Duodenal mucosa (tissue), 2 donors: ENCODE measurements around the gene ADH1A.
A peak's percentile ranks its signal among the peaks of the same experiment; 100 is the strongest.

Source experiments
- H3K27ac ChIP-seq: one replicate; pipeline ENCODE4 v1.7.0; 2013; ENCODE audit warnings: low read depth, low read length
- H3K27me3 ChIP-seq, 2 donors: one replicate each; pipeline ENCODE4 v1.7.0; 2013; ENCODE audit warnings: low read length in 2 of 2, control low read depth in 1 of 2; ENCODE audit not compliant: insufficient read depth in 2 of 2, control insufficient read depth in 1 of 2
- H3K36me3 ChIP-seq, 2 donors: one replicate each; pipeline ENCODE4 v1.7.0; 2013; ENCODE audit warnings: low read length in 2 of 2, control low read depth in 1 of 2; ENCODE audit not compliant: insufficient read depth in 2 of 2, control insufficient read depth in 1 of 2
- H3K4me1 ChIP-seq, 2 donors: one replicate each; pipeline ENCODE4 v1.7.0; 2013; ENCODE audit warnings: low read length in 2 of 2, control low read depth in 1 of 2; ENCODE audit not compliant: insufficient read depth in 2 of 2, control insufficient read depth in 1 of 2
- H3K4me3 ChIP-seq, 2 donors: one replicate each; pipeline ENCODE4 v1.7.0; 2013; ENCODE audit warnings: low read length in 2 of 2, low read depth in 1 of 2
- H3K9ac ChIP-seq, 2 donors: one replicate each; pipeline ENCODE4 v1.7.0; 2013; ENCODE audit warnings: low read length in 2 of 2, low read depth in 1 of 2
- H3K9me3 ChIP-seq, 2 donors: one replicate each; pipeline ENCODE4 v1.7.0; 2013; ENCODE audit warnings: low read length in 2 of 2, control low read depth in 1 of 2; ENCODE audit not compliant: control insufficient read depth in 1 of 2

The ADH1A gene

DNA sequence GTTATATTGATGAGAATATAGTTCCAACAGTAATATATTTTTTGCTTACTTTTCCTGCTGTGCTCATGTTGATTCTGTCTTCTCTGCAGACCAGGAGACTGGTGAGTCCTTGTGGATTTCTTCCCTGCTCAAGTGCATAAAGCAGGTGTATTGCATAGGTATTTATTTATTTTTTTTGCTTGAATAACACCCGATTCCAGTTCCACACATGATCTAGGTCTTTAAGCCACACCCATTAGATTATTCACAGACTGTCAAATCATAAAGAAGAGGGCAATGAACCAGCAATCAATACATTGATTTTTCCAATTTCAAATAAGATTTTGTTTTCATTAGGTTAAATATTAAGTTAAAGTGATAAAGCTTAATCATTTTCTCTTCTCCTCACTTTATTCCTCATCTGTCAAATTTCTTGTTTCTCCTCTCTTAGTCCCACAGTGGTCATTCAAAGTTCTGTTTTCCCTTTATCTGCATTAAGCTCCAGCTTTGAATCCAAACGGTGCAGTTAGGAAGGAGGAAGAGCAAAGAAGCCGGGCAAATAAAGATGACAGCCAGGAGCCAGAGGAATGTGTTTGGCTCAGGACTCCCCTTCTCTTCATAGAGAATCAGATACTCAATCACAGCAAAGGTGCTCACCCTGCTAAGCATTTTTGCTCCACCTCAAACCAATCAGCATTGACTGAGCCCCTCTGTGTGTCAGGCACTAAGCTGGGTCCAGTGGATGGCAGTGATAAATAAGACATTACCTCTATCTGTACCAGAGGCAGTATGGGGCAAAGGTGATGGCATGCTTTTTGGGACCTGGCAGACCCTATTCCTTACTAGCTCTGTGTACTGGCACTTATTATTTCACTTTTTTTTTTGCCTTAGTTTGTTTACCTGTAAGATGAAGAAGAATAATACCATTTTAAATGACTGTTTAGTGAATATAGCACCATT lies at the start of gene ADH1A:
ADH1A (minus strand) TSS at position 138 of the 939 bp plus-strand sequence; CDS start at position 67, 71 bp downstream.
- H3K4me1 ChIP-seq = peaks cover 4 to 9% of the 10 kb centered on the region in 2 donors
- H3K9me3 ChIP-seq = peaks cover 0 to 6% of the 10 kb centered on the region in 2 donors
- no peaks in the 10 kb centered on the region for H3K36me3 ChIP-seq
- no peak within 1 kb of the TSS for H3K4me3 ChIP-seq
- H3K9ac ChIP-seq = no peak within 1 kb of the TSS
- H3K27me3 ChIP-seq = no peaks in the 10 kb centered on the region
- H3K27ac ChIP-seq = no peak within 1 kb of the TSS

DNA sequence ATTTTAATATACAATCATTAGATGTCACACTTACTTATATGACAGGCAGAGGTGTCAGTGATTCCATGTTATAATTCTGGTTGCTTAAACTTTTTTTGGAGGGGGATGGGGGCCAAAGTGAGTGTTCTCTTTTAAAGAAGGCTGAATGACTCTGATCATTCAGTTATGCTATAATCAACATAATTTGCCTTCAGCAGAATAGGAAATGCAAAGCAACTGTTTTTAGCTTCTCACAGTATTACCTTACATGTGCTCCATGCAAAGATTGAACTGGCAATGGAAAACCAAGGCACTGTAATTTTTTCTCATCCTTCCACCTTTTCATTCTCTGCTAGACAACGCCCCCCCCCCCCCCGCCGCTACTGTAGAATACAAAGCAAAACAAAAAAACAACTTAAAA lies 48.4 kb upstream of the ADH1A start:
- Histone ChIP-seq H3K9me3 (no peaks in the 10 kb centered on the region), H3K36me3 (peaks cover 16 to 43% of the 10 kb centered on the region in 2 donors), H3K27ac (no peak overlapping the region), H3K4me1 (no peaks in the 10 kb centered on the region), H3K9ac (no peak overlapping the region), H3K4me3 (no peak overlapping the region), H3K27me3 (no peaks in the 10 kb centered on the region)

DNA sequence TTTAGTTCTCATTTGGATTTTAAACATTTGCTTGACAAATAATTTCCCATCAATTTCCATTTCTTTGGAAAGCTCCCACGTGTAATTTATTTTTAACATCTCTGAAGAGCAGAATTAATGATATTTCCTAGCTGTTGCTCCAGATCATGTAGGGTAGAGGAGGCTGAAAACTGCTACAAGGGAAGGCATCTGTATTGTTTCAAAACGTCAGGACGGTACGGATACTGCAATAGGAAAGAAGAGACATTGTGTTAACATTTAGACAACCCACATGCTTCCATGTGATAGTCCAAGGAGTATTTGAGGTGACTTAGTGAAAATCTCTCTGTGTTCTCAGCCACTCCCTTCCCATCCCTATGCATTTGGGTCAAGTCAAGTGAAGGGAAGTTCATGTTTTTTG lies 45.8 kb upstream of the ADH1A start:
- Histone ChIP-seq H3K36me3 (peaks cover 9 to 26% of the 10 kb centered on the region in 2 donors), H3K4me3 (no peak overlapping the region), H3K27me3 (no peaks in the 10 kb centered on the region), H3K9ac (no peak overlapping the region), H3K9me3 (no peaks in the 10 kb centered on the region), H3K4me1 (no peaks in the 10 kb centered on the region), H3K27ac (no peak overlapping the region)

DNA sequence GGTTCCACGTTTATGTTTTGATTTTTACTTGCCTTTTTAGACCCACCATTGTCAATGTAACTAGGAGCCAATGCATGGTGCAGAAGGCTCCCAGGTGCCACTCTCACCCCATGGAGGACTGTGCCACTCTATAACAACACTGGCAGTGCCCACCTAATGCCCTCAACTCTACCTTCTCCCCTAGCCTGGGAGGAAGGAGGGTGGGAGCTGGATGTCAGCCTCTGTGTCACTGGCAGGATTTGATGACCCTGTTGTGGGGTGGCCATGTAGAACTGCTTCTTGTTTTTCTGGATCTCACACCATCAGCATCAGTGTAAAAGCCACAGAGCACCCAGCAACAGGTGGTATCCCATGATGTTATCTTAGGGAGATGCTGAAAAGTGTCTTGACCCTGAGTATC lies 44.1 kb upstream of the ADH1A start:
- Histone ChIP-seq H3K36me3 (peaks cover 4 to 12% of the 10 kb centered on the region in 2 donors), H3K9ac (no peak overlapping the region), H3K4me1 (no peaks in the 10 kb centered on the region), H3K27me3 (no peaks in the 10 kb centered on the region), H3K4me3 (no peak overlapping the region), H3K27ac (no peak overlapping the region), H3K9me3 (no peaks in the 10 kb centered on the region)

GRCh38 chr4:99330648-99331047 lies 39.9 kb upstream of the ADH1A start:
- H3K4me1 ChIP-seq = no peaks in the 10 kb centered on the region
- peaks cover 0 to 6% of the 10 kb centered on the region in 2 donors for H3K9me3 ChIP-seq
- H3K27ac ChIP-seq = no peak overlapping the region
- no peaks in the 10 kb centered on the region for H3K27me3 ChIP-seq
- no peak overlapping the region for H3K4me3 ChIP-seq
- no peak overlapping the region for H3K9ac ChIP-seq
- H3K36me3 ChIP-seq = no peaks in the 10 kb centered on the region

DNA sequence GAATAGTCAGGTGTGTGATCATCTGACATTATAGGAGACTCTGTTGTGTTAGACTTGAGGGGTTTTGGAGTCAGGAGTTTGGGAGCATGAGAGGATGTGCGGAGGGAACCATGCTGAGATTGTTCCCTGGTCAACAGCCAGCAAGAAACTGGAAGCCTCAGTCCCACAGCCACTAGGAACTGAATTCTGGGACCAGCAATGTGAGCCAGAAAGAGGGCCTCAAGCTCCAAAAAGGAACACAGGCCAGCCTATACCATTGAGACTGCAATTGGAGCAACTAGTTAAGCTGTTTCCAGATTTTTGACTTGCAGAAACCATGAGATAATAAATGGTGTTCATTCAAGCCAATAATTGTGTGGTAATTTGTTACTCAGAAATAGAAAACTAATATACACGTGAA lies 39.1 kb upstream of the ADH1A start:
- Histone ChIP-seq H3K27me3 (no peaks in the 10 kb centered on the region), H3K9me3 (peaks cover 0 to 6% of the 10 kb centered on the region in 2 donors), H3K9ac (no peak overlapping the region), H3K4me1 (no peaks in the 10 kb centered on the region), H3K36me3 (no peaks in the 10 kb centered on the region), H3K4me3 (no peak overlapping the region), H3K27ac (no peak overlapping the region)

GRCh38 chr4:99324979-99325378 lies 34.2 kb upstream of the ADH1A start:
- Histone ChIP-seq H3K27ac (no peak overlapping the region), H3K4me1 (no peaks in the 10 kb centered on the region), H3K9ac (no peak overlapping the region), H3K4me3 (no peak overlapping the region), H3K9me3 (peaks cover 0 to 6% of the 10 kb centered on the region in 2 donors), H3K27me3 (no peaks in the 10 kb centered on the region), H3K36me3 (no peaks in the 10 kb centered on the region)

GRCh38 chr4:99324361-99324760 lies 33.6 kb upstream of the ADH1A start:
- H3K9me3 ChIP-seq = peaks cover 0 to 6% of the 10 kb centered on the region in 2 donors
- no peaks in the 10 kb centered on the region for H3K4me1 ChIP-seq
- H3K27ac ChIP-seq = peak overlapping the region; percentile 0
- no peaks in the 10 kb centered on the region for H3K36me3 ChIP-seq
- no peaks in the 10 kb centered on the region for H3K27me3 ChIP-seq
- H3K9ac ChIP-seq = no peak overlapping the region
- no peak overlapping the region for H3K4me3 ChIP-seq

DNA sequence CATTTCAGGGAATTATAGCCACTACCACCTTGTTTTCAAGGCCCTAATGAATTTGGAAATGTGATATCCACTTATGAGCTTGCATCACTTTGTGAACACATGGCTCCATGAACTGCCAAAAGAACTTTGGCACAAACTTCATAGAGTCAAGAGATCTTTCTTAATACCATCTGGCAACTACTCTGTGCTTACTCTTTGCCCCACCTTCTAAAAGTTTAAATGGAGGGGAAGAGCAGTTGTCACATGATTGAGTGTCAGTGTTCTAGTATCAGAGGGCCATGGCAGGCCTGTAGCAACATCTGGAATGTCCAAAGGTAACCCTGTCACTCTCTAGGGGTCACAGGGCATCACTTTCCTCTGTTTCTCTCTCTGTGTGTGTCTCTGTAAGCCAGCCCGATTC lies 33.0 kb upstream of the ADH1A start:
- Histone ChIP-seq H3K4me1 (no peaks in the 10 kb centered on the region), H3K27me3 (no peaks in the 10 kb centered on the region), H3K4me3 (no peak overlapping the region), H3K9ac (no peak overlapping the region), H3K9me3 (peaks cover 0 to 6% of the 10 kb centered on the region in 2 donors), H3K27ac (no peak overlapping the region), H3K36me3 (no peaks in the 10 kb centered on the region)

DNA sequence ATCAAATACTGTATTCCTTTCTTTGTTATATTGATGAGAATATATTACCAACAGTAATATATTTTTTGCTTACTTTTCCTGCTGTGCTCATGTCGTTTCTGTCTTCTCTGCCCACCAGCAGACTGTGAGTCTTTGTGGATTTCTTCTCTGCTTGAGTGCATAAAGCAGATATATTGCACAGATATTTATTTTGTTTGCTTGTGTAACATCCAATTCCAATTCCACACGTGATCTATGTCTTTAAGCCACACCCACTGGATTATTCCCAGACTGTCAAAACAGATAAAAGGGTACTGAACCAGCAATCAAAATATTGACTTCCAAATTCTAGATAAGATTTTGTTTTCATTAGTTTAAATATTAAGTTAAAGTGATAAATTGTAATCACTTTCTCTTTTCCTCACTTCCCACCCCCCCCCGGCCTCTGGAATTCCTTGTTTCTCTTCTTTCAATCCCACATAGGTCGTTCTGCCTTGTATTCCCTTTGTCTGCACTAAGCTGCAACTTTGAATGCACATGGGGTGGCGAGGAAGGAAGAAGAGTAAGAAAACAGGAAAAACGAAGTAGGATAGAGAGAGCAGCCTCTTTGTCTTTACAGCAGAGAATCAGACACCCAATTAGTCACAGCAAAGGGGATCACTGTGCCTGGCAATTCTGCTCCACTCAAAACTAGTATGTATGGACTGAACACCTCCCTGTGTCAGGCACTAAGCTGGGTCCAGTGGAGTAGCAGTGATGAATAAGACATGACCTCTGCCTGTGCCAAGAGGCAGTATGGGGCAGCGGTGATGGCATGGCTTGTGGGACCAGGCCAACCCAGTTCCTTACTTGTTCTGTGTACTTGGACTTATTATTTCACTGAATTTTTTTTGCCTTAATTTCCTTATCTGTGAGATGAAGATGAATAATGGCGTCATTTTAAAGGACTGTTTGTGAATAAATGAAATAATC lies 30.7 kb upstream of the ADH1A start, which contains the start of gene ADH1B:
ADH1B (minus strand) TSS at position 161 of the 951 bp plus-strand sequence; CDS start at position 91, 70 bp downstream.
- Histone ChIP-seq H3K36me3 (no peaks in the 10 kb centered on the region), H3K9ac (peak within 1 kb of the TSS in 1 of 2 donors; percentile 14), H3K9me3 (no peaks in the 10 kb centered on the region), H3K27ac (no peak within 1 kb of the TSS), H3K4me1 (no peaks in the 10 kb centered on the region), H3K4me3 (peak within 1 kb of the TSS; percentile 11 to 18), H3K27me3 (no peaks in the 10 kb centered on the region)
